Activated naive CD4-positive, alpha-beta T cell treated with anti-CD3 and anti-CD28 coated beads, Interleukin-2, amount 50 U/mL, for 24 hours (primary cell): ENCODE results near the gene NT5C2.

ENCODE experiments used
- H3K27ac Mint-ChIP-seq: one replicate; pipeline ENCODE4 v1.8.0; 2021; ENCODE audit warnings: mild to moderate bottlenecking, mixed read lengths
- H3K27me3 Mint-ChIP-seq: one replicate; pipeline ENCODE4 v1.8.0; 2021; ENCODE audit warnings: mixed read lengths
- H3K36me3 Mint-ChIP-seq: one replicate; pipeline ENCODE4 v1.8.0; 2021; ENCODE audit warnings: mixed read lengths
- H3K4me1 Mint-ChIP-seq: one replicate; pipeline ENCODE4 v1.8.0; 2021; ENCODE audit warnings: mixed read lengths
- H3K4me3 Mint-ChIP-seq: one replicate; pipeline ENCODE4 v1.8.0; 2021; ENCODE audit warnings: mild to moderate bottlenecking, mixed read lengths
- H3K9me3 Mint-ChIP-seq: one replicate; pipeline ENCODE4 v1.8.0; 2021; ENCODE audit warnings: mixed read lengths

Gene NT5C2

DNA sequence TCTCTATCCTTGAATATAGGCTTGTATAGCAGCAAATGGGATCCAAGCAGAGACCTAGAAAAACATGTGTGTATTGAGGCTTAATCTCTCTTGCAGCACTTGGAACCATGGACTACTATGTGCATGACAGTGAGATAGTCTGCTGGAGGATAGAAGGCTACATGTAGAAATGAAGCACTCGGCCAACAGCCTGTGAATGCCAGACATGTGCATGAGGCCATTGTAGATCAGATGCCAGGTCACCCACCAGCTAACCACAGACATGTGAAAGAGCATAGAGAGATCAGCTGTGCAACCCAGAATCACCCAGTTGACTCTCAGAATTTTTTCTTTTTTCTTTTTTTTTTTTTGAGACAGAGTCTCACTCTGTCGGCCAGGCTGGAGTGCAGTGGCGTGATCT lies 90.9 kb downstream of the NT5C2 start:
- peaks cover 1% of the 10 kb centered on the region for H3K36me3 Mint-ChIP-seq
- H3K27me3 Mint-ChIP-seq = no peaks in the 10 kb centered on the region
- no peaks in the 10 kb centered on the region for H3K9me3 Mint-ChIP-seq
- H3K4me1 Mint-ChIP-seq = peaks cover 4% of the 10 kb centered on the region
- no peak overlapping the region for H3K27ac Mint-ChIP-seq
- no peak overlapping the region for H3K4me3 Mint-ChIP-seq

DNA sequence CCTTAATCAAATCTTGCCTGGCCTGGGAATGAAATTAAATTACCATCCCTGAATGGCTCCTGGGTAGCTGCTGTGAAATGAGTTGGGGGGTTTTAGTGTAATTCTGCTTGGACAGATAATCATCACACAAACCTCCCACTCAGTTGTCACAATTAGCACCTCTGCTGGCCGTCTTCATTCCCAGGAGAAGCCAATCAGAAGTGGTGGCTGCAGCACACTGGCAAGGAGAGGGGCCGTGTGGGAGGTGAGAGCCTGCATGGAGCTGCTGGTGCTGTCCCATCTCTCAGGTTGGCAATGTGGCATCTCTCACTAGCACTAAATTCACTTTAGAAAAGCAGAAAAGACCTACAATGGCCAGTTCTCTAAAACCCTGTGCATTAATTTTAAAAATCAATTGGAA lies 92.5 kb downstream of the NT5C2 start:
- Mint-ChIP-seq H3K4me1 (peaks cover 8% of the 10 kb centered on the region), H3K36me3 (peaks cover 2% of the 10 kb centered on the region), H3K4me3 (no peak overlapping the region), H3K9me3 (no peaks in the 10 kb centered on the region), H3K27ac (no peak overlapping the region), H3K27me3 (no peaks in the 10 kb centered on the region)

DNA sequence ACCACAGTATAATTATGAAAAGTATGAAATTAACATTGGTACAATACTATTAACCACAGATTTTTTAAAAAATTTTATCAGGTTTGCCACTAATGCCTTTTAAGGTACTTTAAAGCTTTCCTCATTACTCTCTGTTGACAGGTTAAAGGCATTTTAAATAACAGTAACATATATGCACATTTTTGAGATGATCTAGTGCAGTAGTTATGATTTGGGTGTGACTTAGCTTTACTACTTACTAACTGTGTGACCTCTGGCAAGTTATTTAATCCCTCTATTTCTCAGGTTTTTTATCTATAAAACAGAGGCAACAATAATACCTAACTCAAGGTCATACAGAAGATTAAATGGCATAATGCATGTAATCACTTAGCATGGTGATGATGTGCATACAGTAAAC lies 94.8 kb downstream of the NT5C2 start:
- Mint-ChIP-seq H3K36me3 (peaks cover 6% of the 10 kb centered on the region), H3K27me3 (no peaks in the 10 kb centered on the region)

DNA sequence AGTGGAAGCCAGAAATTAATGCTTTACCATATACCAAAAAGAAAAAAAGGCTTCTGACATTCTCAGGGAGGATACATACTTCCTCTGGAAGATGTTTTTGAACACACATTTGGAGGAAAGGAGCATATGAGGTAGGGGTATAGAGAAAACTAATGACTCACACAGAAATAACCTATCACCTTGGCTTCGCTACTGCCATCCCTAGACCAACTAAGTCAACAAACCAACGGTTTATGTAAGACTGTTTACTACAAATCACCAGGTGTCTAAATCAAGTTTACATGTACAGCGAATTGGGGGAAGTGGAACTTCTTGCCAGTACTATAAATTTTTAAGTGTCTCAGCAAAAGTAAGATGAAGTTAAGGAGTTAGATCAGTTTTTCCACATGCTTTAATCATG lies 96.9 kb downstream of the NT5C2 start:
- H3K36me3 Mint-ChIP-seq = peaks cover 6% of the 10 kb centered on the region
- H3K27me3 Mint-ChIP-seq = no peaks in the 10 kb centered on the region
- no peaks in the 10 kb centered on the region for H3K9me3 Mint-ChIP-seq
- peaks cover 3% of the 10 kb centered on the region for H3K4me1 Mint-ChIP-seq
- H3K4me3 Mint-ChIP-seq = no peak overlapping the region
- peak overlapping the region; percentile 14 for H3K27ac Mint-ChIP-seq

More for the DNA sequence above, 94.8 kb downstream of the NT5C2 start:
- Mint-ChIP-seq H3K4me1 (peaks cover 8% of the 10 kb centered on the region), H3K4me3 (no peak overlapping the region), H3K27ac (no peak overlapping the region), H3K9me3 (no peaks in the 10 kb centered on the region)

DNA sequence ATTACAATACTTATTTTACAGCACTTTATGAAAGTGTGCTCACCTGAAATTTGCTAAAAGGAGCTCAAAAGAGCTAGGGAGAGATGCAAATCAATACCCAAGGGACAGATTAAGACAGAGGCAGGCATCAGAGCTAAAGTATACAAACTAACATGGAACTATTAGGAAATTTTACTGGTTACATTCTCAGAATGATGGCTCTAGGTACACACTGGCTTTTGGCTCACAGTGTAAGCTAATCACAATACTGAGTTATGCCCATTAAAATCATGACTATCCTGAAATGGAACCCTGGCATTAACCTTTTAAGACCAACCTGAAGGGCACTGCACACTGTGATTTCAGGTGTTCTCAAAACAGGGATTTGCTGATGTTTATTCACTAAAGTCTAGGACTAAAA lies 98.1 kb downstream of the NT5C2 start:
- H3K9me3 Mint-ChIP-seq = no peaks in the 10 kb centered on the region
- peaks cover 3% of the 10 kb centered on the region for H3K4me1 Mint-ChIP-seq
- H3K36me3 Mint-ChIP-seq = peaks cover 8% of the 10 kb centered on the region
- no peak overlapping the region for H3K4me3 Mint-ChIP-seq
- peak overlapping the region; percentile 23 for H3K27ac Mint-ChIP-seq
- H3K27me3 Mint-ChIP-seq = no peaks in the 10 kb centered on the region

DNA sequence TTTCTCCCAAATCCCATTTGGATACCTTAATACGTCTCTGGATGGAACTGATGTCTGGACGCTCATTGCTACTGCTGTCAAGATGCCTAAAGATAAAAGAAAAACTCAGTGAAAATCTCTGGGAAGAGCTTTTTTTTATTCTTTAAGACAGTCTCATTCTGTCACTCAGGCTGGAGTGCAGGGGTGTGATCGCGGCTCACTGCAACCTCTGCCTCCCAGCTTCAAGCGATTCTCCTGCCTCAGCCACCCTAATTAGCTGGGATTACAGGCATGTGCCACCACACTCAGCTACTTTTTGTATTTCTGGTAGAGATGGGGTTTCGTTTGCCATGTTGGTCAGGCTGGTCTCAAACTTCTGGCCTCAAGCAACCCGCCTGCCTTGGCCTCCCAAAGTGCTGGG lies 102.2 kb downstream of the NT5C2 start:
- Mint-ChIP-seq H3K27ac (peak overlapping the region; percentile 12), H3K9me3 (no peaks in the 10 kb centered on the region), H3K4me3 (no peak overlapping the region), H3K36me3 (peaks cover 6% of the 10 kb centered on the region), H3K4me1 (no peaks in the 10 kb centered on the region), H3K27me3 (no peaks in the 10 kb centered on the region)

DNA sequence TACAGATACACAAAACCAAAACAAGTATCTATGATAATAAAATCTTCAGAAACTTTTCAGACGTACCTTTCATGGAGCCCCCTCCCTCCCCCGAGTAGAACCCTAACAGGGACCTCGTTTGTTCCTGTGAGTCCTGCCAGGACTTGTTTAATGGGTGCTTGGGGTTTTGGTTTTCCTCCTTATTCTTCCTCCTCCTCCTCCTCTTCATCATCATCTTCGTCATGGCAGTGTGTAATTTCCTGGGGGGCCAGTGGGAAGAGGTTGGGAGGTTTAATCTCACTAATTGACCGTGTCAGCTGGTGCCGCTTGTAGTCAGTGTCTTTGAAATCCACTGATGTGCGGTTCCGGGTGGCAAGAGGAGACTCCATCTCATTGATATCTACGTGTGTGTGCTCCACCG lies 103.6 kb downstream of the NT5C2 start:
- Mint-ChIP-seq H3K4me3 (no peak overlapping the region), H3K9me3 (no peaks in the 10 kb centered on the region), H3K36me3 (peaks cover 5% of the 10 kb centered on the region), H3K4me1 (no peaks in the 10 kb centered on the region), H3K27ac (no peak overlapping the region), H3K27me3 (no peaks in the 10 kb centered on the region)

DNA sequence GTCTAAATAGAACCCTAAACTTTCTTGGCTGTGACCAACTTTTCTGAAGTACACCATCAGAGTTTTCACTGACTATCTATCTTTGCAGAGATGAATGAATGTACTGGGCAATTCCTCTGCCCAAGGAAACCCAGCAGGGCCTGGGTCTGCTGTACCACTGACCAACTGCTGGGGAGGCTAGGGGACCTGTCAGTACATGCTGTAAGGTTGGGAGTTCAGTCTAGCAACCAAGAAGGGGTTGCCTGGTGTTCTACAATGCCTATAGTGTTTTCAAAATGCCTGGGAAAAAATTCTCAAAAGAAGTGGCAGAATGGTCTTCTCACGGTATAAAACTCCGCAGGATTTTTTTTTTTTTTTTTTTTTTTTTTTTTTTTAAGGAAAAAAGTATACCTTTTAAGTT lies 106.3 kb downstream of the NT5C2 start:
- Mint-ChIP-seq H3K4me1 (no peaks in the 10 kb centered on the region), H3K9me3 (no peaks in the 10 kb centered on the region), H3K36me3 (peaks cover 2% of the 10 kb centered on the region), H3K27me3 (no peaks in the 10 kb centered on the region), H3K4me3 (no peak overlapping the region), H3K27ac (no peak overlapping the region)

DNA sequence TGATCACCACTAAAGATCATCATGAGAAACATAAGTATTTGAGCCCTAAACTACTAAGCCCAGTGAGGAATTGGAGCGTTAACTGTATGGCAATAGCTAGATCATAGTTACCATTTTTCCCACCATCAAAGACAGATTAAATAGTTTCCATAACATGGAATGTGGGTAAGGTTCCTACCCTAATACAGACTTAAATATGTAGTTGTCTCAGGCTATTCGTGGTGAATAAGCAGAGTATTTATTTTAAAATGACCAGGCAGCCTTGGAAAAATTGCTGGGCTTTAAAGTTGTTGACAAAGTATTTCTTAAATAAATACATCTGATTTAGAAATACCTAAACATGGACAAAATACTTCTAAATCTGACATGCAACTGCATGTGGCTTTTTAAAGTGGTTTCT lies 106.8 kb downstream of the NT5C2 start:
- Mint-ChIP-seq H3K27ac (no peak overlapping the region), H3K9me3 (no peaks in the 10 kb centered on the region)

DNA sequence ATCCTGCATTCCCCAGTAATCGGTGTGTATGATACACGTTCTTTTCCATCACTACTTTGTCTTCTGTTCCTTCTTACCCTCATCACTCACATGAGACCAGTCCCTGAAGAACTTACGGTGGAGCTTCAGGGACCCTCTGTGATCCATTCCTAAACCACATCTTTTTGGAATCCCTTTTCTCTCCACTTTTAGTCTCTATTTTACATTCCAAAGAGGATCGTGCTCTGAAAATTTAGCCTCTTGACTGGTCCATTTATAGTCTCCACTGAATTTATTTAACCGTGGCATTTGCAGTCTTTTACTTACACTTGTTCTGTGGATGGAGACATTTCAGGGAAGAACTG lies 109.1 kb downstream of the NT5C2 start:
- H3K27me3 Mint-ChIP-seq = no peaks in the 10 kb centered on the region
- H3K4me3 Mint-ChIP-seq = no peak overlapping the region
- H3K36me3 Mint-ChIP-seq = no peaks in the 10 kb centered on the region
- H3K4me1 Mint-ChIP-seq = no peaks in the 10 kb centered on the region
- H3K27ac Mint-ChIP-seq = no peak overlapping the region
- H3K9me3 Mint-ChIP-seq = no peaks in the 10 kb centered on the region

More for the DNA sequence above, 106.8 kb downstream of the NT5C2 start:
- Mint-ChIP-seq H3K4me3 (no peak overlapping the region), H3K4me1 (no peaks in the 10 kb centered on the region), H3K27me3 (no peaks in the 10 kb centered on the region), H3K36me3 (peaks cover 2% of the 10 kb centered on the region)

DNA sequence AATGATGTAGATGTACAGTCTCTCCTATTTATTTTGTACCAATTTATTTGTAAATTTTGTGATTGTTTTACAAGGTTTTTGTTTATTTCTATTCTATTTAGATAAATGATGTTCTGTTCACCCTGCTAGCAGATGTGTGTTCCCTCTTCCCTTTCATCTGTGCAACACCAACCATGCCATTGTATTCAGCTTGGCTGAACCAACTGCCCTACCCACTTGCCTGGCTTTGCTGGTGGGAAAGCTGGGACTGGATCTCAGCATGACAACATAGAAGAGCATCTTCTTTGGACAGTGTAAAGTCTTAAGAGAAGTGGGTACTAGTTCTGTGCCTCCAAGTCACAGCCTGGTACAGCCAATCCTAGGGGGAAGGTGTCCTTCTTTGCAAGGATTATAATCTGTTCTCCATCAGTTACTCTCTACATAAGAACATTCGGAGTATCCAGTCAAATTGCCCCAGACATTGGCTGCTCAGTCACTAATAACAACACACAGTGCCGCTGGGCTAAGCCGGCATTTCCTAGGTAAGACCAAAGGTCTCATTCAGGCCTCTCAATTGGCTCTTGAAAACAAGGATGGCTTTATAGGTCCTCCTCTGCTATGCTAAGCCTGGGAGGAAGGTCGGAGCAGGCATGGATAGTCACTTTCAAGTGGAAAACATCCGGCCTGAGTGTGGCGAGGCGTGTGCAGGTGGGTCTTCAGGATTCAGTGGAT lies 109.7 kb downstream of the NT5C2 start:
- Mint-ChIP-seq H3K9me3 (no peaks in the 10 kb centered on the region), H3K27me3 (no peaks in the 10 kb centered on the region), H3K4me1 (no peaks in the 10 kb centered on the region), H3K36me3 (peaks cover 2% of the 10 kb centered on the region), H3K27ac (no peak overlapping the region), H3K4me3 (no peak overlapping the region)

DNA sequence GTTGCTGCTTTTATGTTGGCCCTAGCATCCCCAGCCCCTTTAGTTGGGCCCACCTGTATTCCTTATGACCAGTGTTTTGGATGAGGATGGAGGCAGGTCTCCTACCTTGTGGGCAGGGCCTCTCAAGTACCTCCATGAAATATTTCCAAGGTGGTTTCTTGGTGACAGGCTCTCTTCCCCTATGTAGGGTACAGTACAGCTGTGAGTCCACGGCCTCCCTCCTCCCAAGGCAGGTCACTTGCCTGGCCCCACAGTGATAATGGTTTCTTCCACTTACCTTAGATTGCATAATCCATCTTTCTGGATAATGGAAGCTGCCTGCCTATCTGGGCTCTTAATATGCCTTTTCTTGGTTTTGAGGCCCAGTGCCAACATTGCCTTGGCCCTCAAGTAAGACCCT lies 110.4 kb downstream of the NT5C2 start:
- H3K4me3 Mint-ChIP-seq = no peak overlapping the region
- peaks cover 4% of the 10 kb centered on the region for H3K36me3 Mint-ChIP-seq
- no peaks in the 10 kb centered on the region for H3K4me1 Mint-ChIP-seq
- peak overlapping the region; percentile 61 for H3K27ac Mint-ChIP-seq
- H3K27me3 Mint-ChIP-seq = no peaks in the 10 kb centered on the region
- no peaks in the 10 kb centered on the region for H3K9me3 Mint-ChIP-seq

DNA sequence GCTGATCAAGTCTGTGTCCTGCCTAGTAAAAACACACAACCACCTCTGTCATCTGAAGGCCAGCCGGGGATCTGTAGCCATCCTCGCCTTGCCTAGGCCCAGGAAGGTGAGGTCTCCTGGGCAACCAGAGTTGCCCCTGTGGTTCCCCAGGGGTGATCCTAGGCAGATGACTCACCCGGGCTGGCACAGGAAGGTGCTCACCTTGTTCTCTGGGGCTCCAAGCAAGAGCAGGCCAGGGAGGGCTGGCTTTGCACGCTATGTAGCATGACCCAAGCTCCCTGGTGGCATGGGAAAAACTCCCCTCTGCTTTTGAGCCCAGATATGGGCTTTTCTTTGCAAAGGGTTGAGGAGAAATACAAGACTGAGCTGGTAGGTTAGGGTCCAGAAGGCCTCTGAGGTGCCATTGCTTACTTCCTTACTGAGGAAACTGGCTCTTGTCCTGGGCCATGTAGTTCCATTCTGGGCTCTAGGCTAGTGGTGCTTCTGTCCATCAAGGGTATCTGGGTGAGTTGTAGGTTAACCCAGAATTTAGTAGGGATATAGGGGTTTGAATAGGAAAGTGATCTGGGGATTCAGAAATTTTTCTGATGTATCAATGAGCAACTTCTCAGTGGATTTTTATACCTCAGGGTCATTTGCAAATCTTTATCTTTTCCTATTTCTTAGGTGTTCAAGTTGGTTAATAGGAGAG lies 112.0 kb downstream of the NT5C2 start:
- no peaks in the 10 kb centered on the region for H3K9me3 Mint-ChIP-seq
- peaks cover 12% of the 10 kb centered on the region for H3K36me3 Mint-ChIP-seq
- no peaks in the 10 kb centered on the region for H3K27me3 Mint-ChIP-seq
- H3K27ac Mint-ChIP-seq = no peak overlapping the region
- H3K4me3 Mint-ChIP-seq = no peak overlapping the region
- H3K4me1 Mint-ChIP-seq = no peaks in the 10 kb centered on the region

DNA sequence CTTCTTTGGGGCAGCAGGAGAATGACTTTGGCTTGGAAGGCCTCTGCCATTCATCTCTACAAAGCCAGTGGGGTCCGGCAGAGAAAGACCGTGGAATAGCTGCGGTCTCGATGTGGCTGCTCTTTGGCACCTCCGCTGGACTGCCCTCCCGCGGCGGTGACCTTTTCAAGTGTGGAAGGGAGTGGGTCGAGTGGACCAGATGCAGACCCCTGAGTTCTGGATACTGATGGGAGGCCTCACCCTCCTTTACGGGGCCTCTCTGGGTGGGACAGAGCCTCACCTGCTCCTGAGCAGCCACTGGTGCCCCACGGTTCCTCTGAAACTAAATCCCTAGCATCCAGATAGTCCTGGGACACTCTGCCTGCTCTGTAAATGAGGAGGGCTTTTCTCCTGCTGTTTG lies 113.1 kb downstream of the NT5C2 start:
- H3K4me3 Mint-ChIP-seq = no peak overlapping the region
- H3K4me1 Mint-ChIP-seq = no peaks in the 10 kb centered on the region
- H3K27ac Mint-ChIP-seq = no peak overlapping the region
- H3K9me3 Mint-ChIP-seq = no peaks in the 10 kb centered on the region
- H3K27me3 Mint-ChIP-seq = no peaks in the 10 kb centered on the region
- peaks cover 12% of the 10 kb centered on the region for H3K36me3 Mint-ChIP-seq

DNA sequence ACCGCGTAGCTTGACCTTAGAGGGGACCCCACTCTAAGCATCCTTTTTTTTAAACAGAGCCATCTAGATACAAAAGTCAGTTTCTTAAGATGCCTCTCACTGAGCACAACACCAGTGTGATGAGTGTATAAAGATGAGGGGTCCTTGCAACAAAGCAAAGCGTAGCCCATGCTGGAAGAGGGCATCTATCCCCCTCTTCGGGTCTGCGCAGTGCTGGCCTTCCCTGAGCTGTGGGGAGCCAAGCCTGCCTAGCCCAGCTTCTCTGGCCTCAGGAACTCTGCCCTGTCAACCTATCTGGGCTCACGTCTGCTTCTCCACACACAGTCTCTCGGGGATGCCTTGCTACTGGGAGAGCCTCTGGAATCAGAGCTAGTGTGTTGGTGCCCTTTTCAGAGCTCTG lies 114.0 kb downstream of the NT5C2 start:
- H3K27ac Mint-ChIP-seq = no peak overlapping the region
- H3K36me3 Mint-ChIP-seq = peaks cover 12% of the 10 kb centered on the region
- no peaks in the 10 kb centered on the region for H3K4me1 Mint-ChIP-seq

DNA sequence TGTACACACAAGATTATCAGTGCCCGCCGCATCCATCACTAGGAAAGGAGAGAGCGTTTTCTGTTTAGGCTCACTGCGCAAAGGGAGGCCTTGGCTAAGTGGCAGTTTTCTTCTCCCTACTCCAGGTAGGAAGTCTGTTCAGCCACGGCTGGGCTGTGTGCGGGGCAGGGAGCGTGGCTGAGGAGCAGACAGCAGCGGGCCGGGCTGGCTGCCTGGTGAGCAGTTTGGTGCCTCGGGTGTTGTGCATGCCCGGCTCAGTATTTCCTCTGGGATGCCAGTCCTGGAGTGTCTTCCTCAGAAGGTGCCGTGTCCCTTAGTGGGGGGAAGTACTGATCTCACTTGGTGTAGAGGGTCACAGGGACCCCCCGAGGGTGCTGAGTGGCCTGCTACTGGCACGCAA lies 114.4 kb downstream of the NT5C2 start:
- H3K4me1 Mint-ChIP-seq = no peaks in the 10 kb centered on the region
- no peaks in the 10 kb centered on the region for H3K9me3 Mint-ChIP-seq
- H3K27ac Mint-ChIP-seq = no peak overlapping the region
- no peak overlapping the region for H3K4me3 Mint-ChIP-seq
- peaks cover 12% of the 10 kb centered on the region for H3K36me3 Mint-ChIP-seq
- no peaks in the 10 kb centered on the region for H3K27me3 Mint-ChIP-seq

More for the DNA sequence above, 114.0 kb downstream of the NT5C2 start:
- no peak overlapping the region for H3K4me3 Mint-ChIP-seq
- no peaks in the 10 kb centered on the region for H3K27me3 Mint-ChIP-seq
- no peaks in the 10 kb centered on the region for H3K9me3 Mint-ChIP-seq

DNA sequence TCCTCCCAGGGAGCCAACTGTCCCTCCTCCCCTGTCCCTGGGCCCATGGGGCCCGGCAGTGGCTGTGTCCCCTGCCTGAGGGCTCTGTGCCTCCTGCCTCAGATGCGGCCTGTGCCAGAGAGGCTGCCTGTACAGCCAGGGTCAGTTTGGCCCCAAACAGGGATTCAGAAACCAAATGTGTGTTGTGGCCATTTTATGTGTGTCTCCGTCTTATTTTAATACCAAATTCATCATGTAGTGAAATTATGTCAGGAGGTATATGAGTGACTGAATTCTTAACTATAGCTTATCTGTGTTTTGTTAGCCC lies 114.8 kb downstream of the NT5C2 start:
- no peak overlapping the region for H3K27ac Mint-ChIP-seq
- no peaks in the 10 kb centered on the region for H3K27me3 Mint-ChIP-seq

More for the DNA sequence above, 114.8 kb downstream of the NT5C2 start:
- Mint-ChIP-seq H3K36me3 (peaks cover 12% of the 10 kb centered on the region), H3K9me3 (no peaks in the 10 kb centered on the region), H3K4me3 (no peak overlapping the region), H3K4me1 (no peaks in the 10 kb centered on the region)
